ENCODE results near the gene ODAD4. TPM values are rescaled to one million over a fixed set of nuclear protein-coding genes. Genes with fewer than 3 reads are reported as not detected.

ODAD4 gene
- total and polyA plus RNA-seq, 4 donors, result 0.07 to 1.0 (median 0.23) TPM

DNA sequence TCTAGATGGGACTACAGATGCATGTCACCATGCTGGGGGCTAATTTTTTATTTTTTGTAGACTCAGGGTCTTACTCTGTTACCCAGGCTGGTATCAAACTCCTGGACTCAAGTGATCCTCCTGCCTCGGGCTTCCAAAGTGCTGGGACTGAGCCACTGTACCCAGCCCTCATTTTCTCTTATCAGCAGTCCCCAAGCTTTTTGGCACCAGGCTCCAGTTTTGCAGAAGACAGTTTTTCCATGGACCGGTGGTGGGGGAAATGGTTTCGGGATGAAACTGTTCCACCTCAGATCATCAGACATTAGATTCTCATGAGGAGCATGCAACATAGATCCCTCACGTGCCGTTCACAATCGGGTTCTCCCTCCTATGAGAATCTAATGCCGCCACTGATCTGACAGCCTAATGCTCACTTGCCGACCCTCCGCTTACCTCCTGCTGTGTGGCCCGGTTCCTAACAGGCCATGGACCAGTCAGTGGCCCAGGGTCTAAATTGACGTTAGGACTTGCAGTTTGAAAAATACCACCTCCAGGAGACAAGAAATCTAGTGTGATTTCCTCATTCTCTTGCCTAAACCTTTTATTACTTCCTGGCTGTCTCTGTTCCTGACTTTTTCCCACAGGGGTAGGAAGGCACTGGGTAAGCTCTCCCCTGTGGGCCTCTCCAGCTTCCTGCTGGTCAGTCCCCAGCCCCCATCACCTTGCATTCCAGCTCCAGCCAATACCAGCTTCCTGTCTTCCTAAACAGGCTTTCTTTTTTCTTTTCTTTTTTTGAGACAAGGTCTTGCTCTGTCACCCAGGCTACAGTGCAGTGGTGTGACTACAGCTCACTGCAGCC is 26.8 kb downstream of the ODAD4 start:
- Histone ChIP-seq H3K27ac (ENCODE audit: low read depth in 1 of 2, low read length in 2 of 2) (no peak overlapping the region), H3K27me3 (ENCODE audit: control insufficient read depth in 4 of 4, insufficient read depth in 4 of 4, low read length in 3 of 4) (no peaks in the 10 kb centered on the region), H3K9me3 (ENCODE audit: control insufficient read depth in 4 of 4, low read length in 3 of 4) (no peaks in the 10 kb centered on the region), H3K4me3 (ENCODE audit: low read depth in 1 of 3, low read length in 3 of 3) (no peak overlapping the region), H3K36me3 (ENCODE audit: control insufficient read depth in 4 of 4, insufficient read depth in 3 of 4, low read depth in 1 of 4, low read length in 3 of 4) (no peaks in the 10 kb centered on the region), H3K4me1 (ENCODE audit: control insufficient read depth in 4 of 4, insufficient read depth in 4 of 4, low read length in 3 of 4) (peaks cover 0 to 5% (median 0%) of the 10 kb centered on the region in 4 donors), H3K9ac (ENCODE audit: low read depth in 1 of 2, low read length in 2 of 2) (no peak overlapping the region)
- no peak for TF ChIP-seq EGR1 (IDR thresholded peaks at IDR 0.05; ENCODE audit: low read depth in 2 of 2)
- WGBS, result 75% methylated on average over 11 of the region's 11 CpGs
- no peak for DNase-seq (ENCODE audit: low spot score)

DNA sequence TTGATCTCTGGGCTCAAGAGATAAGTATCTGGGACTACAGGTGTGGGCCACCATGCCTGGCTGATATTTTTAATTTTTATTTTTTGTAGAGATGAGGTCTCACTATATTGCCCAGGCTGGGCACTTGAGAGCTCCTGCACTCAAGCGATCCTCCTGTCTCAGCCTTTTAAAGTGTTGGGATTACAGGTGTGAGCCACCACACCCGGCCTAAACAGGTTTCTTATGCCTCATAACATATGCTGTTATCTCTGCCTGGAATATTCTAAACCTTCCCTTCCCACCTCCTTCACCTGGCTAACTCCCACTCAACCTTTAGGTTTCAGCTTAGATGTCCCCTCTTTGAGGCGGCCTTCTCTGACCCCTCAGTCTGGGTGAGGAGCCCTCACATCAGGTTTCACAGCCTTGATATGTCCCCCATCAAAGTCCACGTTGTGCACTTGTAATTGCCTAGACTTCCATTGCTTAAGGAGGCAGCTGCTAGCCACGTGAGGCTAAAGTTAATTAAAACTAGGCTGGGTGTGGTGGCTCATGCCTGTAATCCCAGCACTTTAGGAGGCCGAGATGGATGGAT is 27.5 kb downstream of the ODAD4 start:
- 87% methylated on average over 6 of the region's 6 CpGs for WGBS
- peaks cover 0 to 5% (median 0%) of the 10 kb centered on the region in 4 donors for H3K4me1 ChIP-seq (ENCODE audit: control insufficient read depth in 4 of 4, insufficient read depth in 4 of 4, low read length in 3 of 4)
- TF ChIP-seq TAF1 (conservative IDR thresholded peaks at IDR 0.05) (no peak), FOXA1 (IDR thresholded peaks at IDR 0.05) (no peak), NR2F2 (IDR thresholded peaks at IDR 0.05) (no peak), EGR1 (IDR thresholded peaks at IDR 0.05; ENCODE audit: low read depth in 2 of 2) (no peak), SP1 (IDR thresholded peaks at IDR 0.05) (no peak), YY1 (IDR thresholded peaks at IDR 0.05) (no peak), HNF4A (conservative IDR thresholded peaks at IDR 0.05) (no peak), RAD21 (IDR thresholded peaks at IDR 0.05) (no peak), HNF4G (IDR thresholded peaks at IDR 0.05) (no peak), RXRA (IDR thresholded peaks at IDR 0.05) (no peak)
- TF ChIP-seq, protein P1, sequence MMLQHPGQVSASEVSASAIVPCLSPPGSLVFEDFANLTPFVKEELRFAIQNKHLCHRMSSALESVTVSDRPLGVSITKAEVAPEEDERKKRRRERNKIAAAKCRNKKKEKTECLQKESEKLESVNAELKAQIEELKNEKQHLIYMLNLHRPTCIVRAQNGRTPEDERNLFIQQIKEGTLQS (IDR thresholded peaks at IDR 0.05), result no peak
- TF ChIP-seq, protein P2, sequence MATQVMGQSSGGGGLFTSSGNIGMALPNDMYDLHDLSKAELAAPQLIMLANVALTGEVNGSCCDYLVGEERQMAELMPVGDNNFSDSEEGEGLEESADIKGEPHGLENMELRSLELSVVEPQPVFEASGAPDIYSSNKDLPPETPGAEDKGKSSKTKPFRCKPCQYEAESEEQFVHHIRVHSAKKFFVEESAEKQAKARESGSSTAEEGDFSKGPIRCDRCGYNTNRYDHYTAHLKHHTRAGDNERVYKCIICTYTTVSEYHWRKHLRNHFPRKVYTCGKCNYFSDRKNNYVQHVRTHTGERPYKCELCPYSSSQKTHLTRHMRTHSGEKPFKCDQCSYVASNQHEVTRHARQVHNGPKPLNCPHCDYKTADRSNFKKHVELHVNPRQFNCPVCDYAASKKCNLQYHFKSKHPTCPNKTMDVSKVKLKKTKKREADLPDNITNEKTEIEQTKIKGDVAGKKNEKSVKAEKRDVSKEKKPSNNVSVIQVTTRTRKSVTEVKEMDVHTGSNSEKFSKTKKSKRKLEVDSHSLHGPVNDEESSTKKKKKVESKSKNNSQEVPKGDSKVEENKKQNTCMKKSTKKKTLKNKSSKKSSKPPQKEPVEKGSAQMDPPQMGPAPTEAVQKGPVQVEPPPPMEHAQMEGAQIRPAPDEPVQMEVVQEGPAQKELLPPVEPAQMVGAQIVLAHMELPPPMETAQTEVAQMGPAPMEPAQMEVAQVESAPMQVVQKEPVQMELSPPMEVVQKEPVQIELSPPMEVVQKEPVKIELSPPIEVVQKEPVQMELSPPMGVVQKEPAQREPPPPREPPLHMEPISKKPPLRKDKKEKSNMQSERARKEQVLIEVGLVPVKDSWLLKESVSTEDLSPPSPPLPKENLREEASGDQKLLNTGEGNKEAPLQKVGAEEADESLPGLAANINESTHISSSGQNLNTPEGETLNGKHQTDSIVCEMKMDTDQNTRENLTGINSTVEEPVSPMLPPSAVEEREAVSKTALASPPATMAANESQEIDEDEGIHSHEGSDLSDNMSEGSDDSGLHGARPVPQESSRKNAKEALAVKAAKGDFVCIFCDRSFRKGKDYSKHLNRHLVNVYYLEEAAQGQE (IDR thresholded peaks at IDR 0.05), result no peak
- H3K27me3 ChIP-seq (ENCODE audit: control insufficient read depth in 4 of 4, insufficient read depth in 4 of 4, low read length in 3 of 4), result no peaks in the 10 kb centered on the region
- no peaks in the 10 kb centered on the region for H3K36me3 ChIP-seq (ENCODE audit: control insufficient read depth in 4 of 4, insufficient read depth in 3 of 4, low read depth in 1 of 4, low read length in 3 of 4)
- no peak overlapping the region for H3K27ac ChIP-seq (ENCODE audit: low read depth in 1 of 2, low read length in 2 of 2)
- no peak for DNase-seq (ENCODE audit: low spot score)
- no peaks in the 10 kb centered on the region for H3K9me3 ChIP-seq (ENCODE audit: control insufficient read depth in 4 of 4, low read length in 3 of 4)
- no peak overlapping the region for H3K4me3 ChIP-seq (ENCODE audit: low read depth in 1 of 3, low read length in 3 of 3)
- H3K9ac ChIP-seq (ENCODE audit: low read depth in 1 of 2, low read length in 2 of 2), result no peak overlapping the region

DNA sequence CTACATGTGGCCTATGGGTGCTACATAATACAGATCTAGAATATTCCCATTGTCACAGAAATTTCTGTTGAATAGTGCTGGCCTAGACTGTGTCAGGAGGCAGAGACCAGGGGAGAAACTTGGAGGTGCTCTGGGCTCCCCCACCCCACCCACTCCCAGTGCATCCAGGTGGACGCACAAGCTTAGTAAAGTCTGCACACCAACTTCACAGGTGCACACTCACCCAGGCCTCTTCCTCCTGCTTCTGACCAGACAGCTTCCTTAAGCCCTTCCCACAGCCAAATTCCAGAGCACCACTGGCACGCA is 28.6 kb downstream of the ODAD4 start:
- no peaks in the 10 kb centered on the region for H3K36me3 ChIP-seq (ENCODE audit: control insufficient read depth in 4 of 4, insufficient read depth in 3 of 4, low read depth in 1 of 4, low read length in 3 of 4)
- H3K9ac ChIP-seq (ENCODE audit: low read depth in 1 of 2, low read length in 2 of 2), result no peak overlapping the region
- WGBS, result 83% methylated on average over 2 of the region's 2 CpGs
- no peaks in the 10 kb centered on the region for H3K9me3 ChIP-seq (ENCODE audit: control insufficient read depth in 4 of 4, low read length in 3 of 4)
- no peak overlapping the region for H3K27ac ChIP-seq (ENCODE audit: low read depth in 1 of 2, low read length in 2 of 2)
- H3K4me3 ChIP-seq (ENCODE audit: low read depth in 1 of 3, low read length in 3 of 3), result no peak overlapping the region
- no peaks in the 10 kb centered on the region for H3K27me3 ChIP-seq (ENCODE audit: control insufficient read depth in 4 of 4, insufficient read depth in 4 of 4, low read length in 3 of 4)
- no peak for DNase-seq (ENCODE audit: low spot score)
- peaks cover 0 to 5% (median 0%) of the 10 kb centered on the region in 4 donors for H3K4me1 ChIP-seq (ENCODE audit: control insufficient read depth in 4 of 4, insufficient read depth in 4 of 4, low read length in 3 of 4)
- TF ChIP-seq, protein P3, sequence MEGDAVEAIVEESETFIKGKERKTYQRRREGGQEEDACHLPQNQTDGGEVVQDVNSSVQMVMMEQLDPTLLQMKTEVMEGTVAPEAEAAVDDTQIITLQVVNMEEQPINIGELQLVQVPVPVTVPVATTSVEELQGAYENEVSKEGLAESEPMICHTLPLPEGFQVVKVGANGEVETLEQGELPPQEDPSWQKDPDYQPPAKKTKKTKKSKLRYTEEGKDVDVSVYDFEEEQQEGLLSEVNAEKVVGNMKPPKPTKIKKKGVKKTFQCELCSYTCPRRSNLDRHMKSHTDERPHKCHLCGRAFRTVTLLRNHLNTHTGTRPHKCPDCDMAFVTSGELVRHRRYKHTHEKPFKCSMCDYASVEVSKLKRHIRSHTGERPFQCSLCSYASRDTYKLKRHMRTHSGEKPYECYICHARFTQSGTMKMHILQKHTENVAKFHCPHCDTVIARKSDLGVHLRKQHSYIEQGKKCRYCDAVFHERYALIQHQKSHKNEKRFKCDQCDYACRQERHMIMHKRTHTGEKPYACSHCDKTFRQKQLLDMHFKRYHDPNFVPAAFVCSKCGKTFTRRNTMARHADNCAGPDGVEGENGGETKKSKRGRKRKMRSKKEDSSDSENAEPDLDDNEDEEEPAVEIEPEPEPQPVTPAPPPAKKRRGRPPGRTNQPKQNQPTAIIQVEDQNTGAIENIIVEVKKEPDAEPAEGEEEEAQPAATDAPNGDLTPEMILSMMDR (IDR thresholded peaks at IDR 0.05; ENCODE audit: low read depth, low read length, missing input control), result no peak
- TF ChIP-seq EGR1 (IDR thresholded peaks at IDR 0.05; ENCODE audit: low read depth in 2 of 2), result no peak
- TF ChIP-seq HNF4A (conservative IDR thresholded peaks at IDR 0.05), result no peak
- TF ChIP-seq YY1 (IDR thresholded peaks at IDR 0.05), result no peak
- TF ChIP-seq TAF1 (conservative IDR thresholded peaks at IDR 0.05), result no peak
- TF ChIP-seq, protein P2 (IDR thresholded peaks at IDR 0.05), result no peak
- no peak for TF ChIP-seq RXRA (IDR thresholded peaks at IDR 0.05)
- TF ChIP-seq, protein P4, sequence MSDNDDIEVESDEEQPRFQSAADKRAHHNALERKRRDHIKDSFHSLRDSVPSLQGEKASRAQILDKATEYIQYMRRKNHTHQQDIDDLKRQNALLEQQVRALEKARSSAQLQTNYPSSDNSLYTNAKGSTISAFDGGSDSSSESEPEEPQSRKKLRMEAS (IDR thresholded peaks at IDR 0.05), result no peak

Measured in liver (tissue), 9 donors.